K562 (cell line): ENCODE data around the gene PHEX. TPM values are rescaled to one million over a fixed set of nuclear protein-coding genes. Genes with fewer than 3 reads are reported as not detected.

ENCODE experiments used
- ATAC-seq: fragments of 200-7000 bp; cut with Tn5 transposase; 3 replicates; pipeline ENCODE4 v1.9.1; 2020; ENCODE audit warnings: moderate library complexity
- BruUV-seq: library from RNA; stranded (reverse); fragments of 400-500 nt; replicated peaks from 2 replicates; lab custom pipeline; 2021; lab: Mats Ljungman, UMichigan
- CTCF ChIA-PET: fragments of 300-600 bp; formaldehyde crosslinking; extraction: SDS; loops from one replicate; lab custom pipeline; 2021; ENCODE audit warnings: low intra/inter-chr PET ratio; lab: Yijun Ruan, JAX
- POLR2A ChIA-PET: fragments of 300-600, 350-650 bp; sonication (Branson Sonifier 250); formaldehyde crosslinking; extraction: SDS; loops from one replicate; lab custom pipeline; 2021; ENCODE audit warnings: antibody characterized with exemption, inconsistent platforms; lab: Yijun Ruan, JAX
- DNase-seq, 4 experiments: peaks; one replicate each; pipeline versions ENCODE4 v3.0.0 to v3.0.0-alpha.2; 2011 to 2018; ENCODE audit warnings: low spot score in 3 of 4, mixed read lengths in 3 of 4; ENCODE audit errors: extremely low read depth in 1 of 4
- FAIRE-seq: peaks from 2 replicates; lab custom pipeline; 2011; peaks lifted over from hg19 to GRCh38; lab: Jason Lieb, UNC
- H2AFZ ChIP-seq: 2 replicates; pipeline ENCODE4 v1.6.0; 2011; ENCODE audit warnings: low read depth, low read length, control low read depth, inconsistent platforms
- H3K27ac ChIP-seq: fragments of 200-600 bp; 3 replicates; pipeline ENCODE4 v1.8.0; 2011; ENCODE audit warnings: low read depth, mild to moderate bottlenecking, control low read depth, inconsistent platforms, low read length, moderate library complexity, mixed read lengths; ENCODE audit errors: extremely low read depth
- H3K27me3 ChIP-seq, 2 experiments: fragments of 300-600 bp in 1 of 2; 2 replicates in 1 of 2; 3 replicates in 1 of 2; pipeline versions ENCODE4 v1.6.0 to v1.8.0; 2011; ENCODE audit warnings: inconsistent platforms in 2 of 2, low read length in 2 of 2, mild to moderate bottlenecking in 1 of 2, mixed read lengths in 1 of 2, moderate library complexity in 1 of 2; ENCODE audit not compliant: control insufficient read depth in 2 of 2, insufficient read depth in 2 of 2
- H3K36me3 ChIP-seq: fragments of 300-600 bp; 3 replicates; pipeline ENCODE4 v1.8.0; 2011; ENCODE audit warnings: mild to moderate bottlenecking, low read length, inconsistent platforms; ENCODE audit not compliant: control insufficient read depth, insufficient read depth
- H3K4me1 ChIP-seq, 2 experiments: fragments of 200-600 bp in 1 of 2; replicated peaks in 1 of 2; 2 replicates in 1 of 2; 3 replicates in 1 of 2; pipeline versions ENCODE4 v1.5.1 to v1.8.0; 2011; ENCODE audit warnings: inconsistent platforms in 2 of 2, low read length in 2 of 2, mild to moderate bottlenecking in 1 of 2, mixed read lengths in 1 of 2, moderate library complexity in 1 of 2; ENCODE audit not compliant: control insufficient read depth in 2 of 2, insufficient read depth in 2 of 2
- H3K4me2 ChIP-seq: 2 replicates; pipeline ENCODE4 v1.6.1; 2011; ENCODE audit warnings: low read length, control low read depth, inconsistent platforms, mixed read lengths; ENCODE audit not compliant: insufficient read depth
- H3K4me3 ChIP-seq: fragments of 200-600 bp; sonication (generic), shearing (Covaris generic); 2 replicates; pipeline ENCODE4 v1.5.1; 2016; ENCODE audit warnings: control low read depth, inconsistent platforms
- H3K79me2 ChIP-seq: fragments of 200-600 bp; 3 replicates; pipeline ENCODE4 v1.8.0; 2011; ENCODE audit warnings: low read length, inconsistent platforms; ENCODE audit not compliant: control insufficient read depth, insufficient read depth
- H3K9ac ChIP-seq, 2 experiments: 2 replicates each; pipeline versions ENCODE4 v1.6.0 to v1.6.1; 2011; ENCODE audit warnings: low read depth in 2 of 2, low read length in 2 of 2, control low read depth in 1 of 2, inconsistent platforms in 1 of 2, mild to moderate bottlenecking in 1 of 2, mixed read lengths in 1 of 2; ENCODE audit not compliant: insufficient read depth in 1 of 2
- H3K9me1 ChIP-seq: one replicate; pipeline ENCODE4 v1.6.0; 2011; ENCODE audit warnings: inconsistent platforms, mild to moderate bottlenecking, low read length, moderate library complexity; ENCODE audit not compliant: control insufficient read depth, insufficient read depth
- H3K9me3 ChIP-seq: replicated peaks from 2 replicates; pipeline ENCODE4 v1.5.1; 2011; ENCODE audit warnings: low read depth, low read length, inconsistent platforms; ENCODE audit not compliant: control insufficient read depth, insufficient read depth
- H4K20me1 ChIP-seq: replicated peaks from 2 replicates; pipeline ENCODE4 v1.6.1; 2011; ENCODE audit warnings: low read length, inconsistent platforms, mixed read lengths; ENCODE audit not compliant: control insufficient read depth, insufficient read depth
- BMI1 ChIP-seq: fragments of 150-350 bp; IDR thresholded peaks from 2 replicates; pipeline ENCODE4 v1.6.1; 2014; ENCODE audit warnings: low read length
- CREB3 ChIP-seq: fragments of 450-650 bp; conservative IDR thresholded peaks from 2 replicates; pipeline ENCODE4 v1.6.1; 2016; ENCODE audit warnings: missing genetic modification characterization, low read depth, mild to moderate bottlenecking, missing compliant biosample characterization, moderate library complexity
- DEAF1 ChIP-seq: fragments of 450-650 bp; formaldehyde crosslinking; IDR thresholded peaks from 2 replicates; pipeline ENCODE4 v1.4.0; 2020; ENCODE audit warnings: mild to moderate bottlenecking, moderate library complexity
- DIDO1 ChIP-seq: fragments of 450-650 bp; IDR thresholded peaks from 2 replicates; pipeline ENCODE4 v1.6.1; 2016; ENCODE audit warnings: low read depth, missing biosample characterization, missing genetic modification characterization
- EHMT2 ChIP-seq: fragments of 450-650 bp; IDR thresholded peaks from 2 replicates; pipeline ENCODE4 v1.6.1; 2018; ENCODE audit warnings: antibody characterized with exemption
- EP300 ChIP-seq: IDR thresholded peaks from 2 replicates; pipeline ENCODE4 v1.6.1; 2012; ENCODE audit warnings: low read length, improper control_type of control experiment
- HEY1 ChIP-seq: fragments of 250-450 bp; sonication (Bioruptor Pico); IDR thresholded peaks from 2 replicates; pipeline ENCODE4 v1.5.0; 2020; ENCODE audit warnings: mild to moderate bottlenecking, moderate library complexity, borderline replicate concordance
- JUNB ChIP-seq: fragments of 450-650 bp; formaldehyde crosslinking; conservative IDR thresholded peaks from 2 replicates; pipeline ENCODE4 v1.4.0; 2020; ENCODE audit warnings: mild to moderate bottlenecking
- JUND ChIP-seq, 2 experiments: IDR thresholded peaks; 2 replicates in 1 of 2; 3 replicates in 1 of 2; pipeline ENCODE4 v1.6.1; 2011; ENCODE audit warnings: borderline replicate concordance in 2 of 2, low read depth in 2 of 2, low read length in 2 of 2, improper control_type of control experiment in 1 of 2, missing biosample characterization in 1 of 2, missing genetic modification characterization in 1 of 2, missing genetic modification reagents in 1 of 2
- MLX ChIP-seq, 2 experiments: fragments of 450-650 bp in 1 of 2; sonication (generic) in 1 of 2; formaldehyde crosslinking; conservative IDR thresholded peaks; 2 replicates each; pipeline versions ENCODE4 v1.4.0 to v1.8.1; 2020 to 2022; ENCODE audit warnings: mild to moderate bottlenecking in 1 of 2, missing genetic modification reagents in 1 of 2
- NR2C2 ChIP-seq, 2 experiments: fragments of 200-800 bp in 1 of 2; sonication (Bioruptor generic) in 1 of 2; sonication (generic) in 1 of 2; formaldehyde crosslinking in 1 of 2; IDR thresholded peaks; 2 replicates each; pipeline versions ENCODE4 v1.6.1 to v1.8.0; 2016 to 2022; ENCODE audit warnings: mild to moderate bottlenecking in 1 of 2, missing compliant biosample characterization in 1 of 2, missing genetic modification characterization in 1 of 2, missing genetic modification reagents in 1 of 2
- PHF8 ChIP-seq: fragments of 200-600 bp; sonication (generic); IDR thresholded peaks from 2 replicates; pipeline ENCODE4 v1.6.1; 2012; ENCODE audit warnings: mixed run types, mild to moderate bottlenecking, inconsistent platforms, low read length, moderate library complexity, borderline replicate concordance
- RBM22 ChIP-seq: fragments of 200-400 bp; formaldehyde crosslinking; IDR thresholded peaks from 2 replicates; pipeline ENCODE4 v1.6.1; 2018; ENCODE audit warnings: low read length, low read depth; ENCODE audit not compliant: poor library complexity, severe bottlenecking
- RFX1 ChIP-seq: fragments of 450-650 bp; IDR thresholded peaks from 2 replicates; pipeline ENCODE4 v1.6.1; 2016; ENCODE audit warnings: mild to moderate bottlenecking, moderate library complexity
- THRA ChIP-seq: fragments of 450-650 bp; IDR thresholded peaks from 2 replicates; pipeline ENCODE4 v1.6.1; 2017; ENCODE audit warnings: mild to moderate bottlenecking, moderate library complexity
- ZFP1 ChIP-seq: fragments of 450-650 bp; formaldehyde crosslinking; IDR thresholded peaks from 2 replicates; pipeline ENCODE4 v1.4.0; 2020; ENCODE audit warnings: mild to moderate bottlenecking, mixed read lengths
- ZNF23 ChIP-seq: fragments of 250-450 bp; sonication (Bioruptor Pico); IDR thresholded peaks from 2 replicates; pipeline ENCODE4 v1.4.0; 2020; ENCODE audit warnings: mild to moderate bottlenecking
- ZNF76 ChIP-seq: fragments of 250-450 bp; sonication (Bioruptor Pico); IDR thresholded peaks from 2 replicates; pipeline ENCODE4 v1.4.0; 2020; ENCODE audit warnings: mild to moderate bottlenecking, moderate library complexity, borderline replicate concordance
- WGBS: fragments of 100-300 bp; shearing (Covaris generic); methylation state at CpG from one replicate; pipeline ENCODE4 v1.1.6; 2016; ENCODE audit warnings: low coverage, mixed read lengths; ENCODE audit not compliant: insufficient coverage; ENCODE audit errors: missing lambda C conversion rate; 5-methylcytosine and 5-hydroxymethylcytosine counted together
- in situ Hi-C: fragments of 300-500 bp; cut with MboI; formaldehyde crosslinking; loops from 4 replicates; pipeline ENCODE4 v1.15.0; 2018; ENCODE audit warnings: inconsistent platforms, mixed read lengths
- intact Hi-C: fragments of 100-400 bp; cut with micrococcal nuclease; formaldehyde crosslinking; loops from 2 replicates; pipeline ENCODE4 v1.14.2; 2022
- polyA plus RNA-seq, 8 experiments: library from polyadenylated mRNA; depleted of rRNA in 4 of 8; stranded (reverse) in 5 of 8; unstranded in 3 of 8; fragments of >200 nt; fragmentation: Nextera tagmentation in 2 of 8; fragmentation: Illumina TruSeq in 1 of 8; extraction: Ambion mirVana in 2 of 8; extraction: Trizol in 1 of 8; gene quantifications; 2 replicates each; pipeline versions ENCODE4 v1.2.1 to v1.2.3, GENCODE V29; 2011 to 2014; ENCODE audit warnings: inconsistent platforms in 1 of 8, missing spikeins in 1 of 8
- total RNA-seq, 7 experiments: library from RNA; depleted of rRNA in 6 of 7; stranded (reverse); fragments of >200 nt in 6 of 7; fragmentation: Illumina TruSeq in 2 of 7; extraction: Trizol in 2 of 7; gene quantifications; 2 replicates each; pipeline versions ENCODE4 v1.2.1 to v1.2.3, GENCODE V29; 2011 to 2021; ENCODE audit warnings: low replicate concordance in 1 of 7

PHEX gene
- total and polyA plus RNA-seq, 9 of the 15 experiments (the other 6 are each of a cell fraction or from before 2014, with no cell fraction given): 0.01 to 0.11 (median 0.04) TPM; not detected in 6

- POLR2A ChIA-PET: no interaction called here
- intact Hi-C loops: no loop called here
- H3K9ac ChIP-seq: no peak overlapping the region
- ATAC-seq (no peak), FAIRE-seq (no peak), DNase-seq (no peak)
- no peaks in the 10 kb centered on the region for H3K79me2 ChIP-seq
- no peak overlapping the region for H2AFZ ChIP-seq
- BruUV-seq: no TSS peak
- no peaks in the 10 kb centered on the region for H4K20me1 ChIP-seq
- no peaks in the 10 kb centered on the region for H3K9me3 ChIP-seq
- H3K27ac ChIP-seq: no peak overlapping the region
- H3K4me3 ChIP-seq: no peak overlapping the region
- CTCF ChIA-PET: no interaction called here
- no peaks in the 10 kb centered on the region for H3K9me1 ChIP-seq
- in situ Hi-C loops: no loop called here
- H3K27me3 ChIP-seq: no peaks in the 10 kb centered on the region; a peak in 1 of 5 replicates
- H3K36me3 ChIP-seq: no peaks in the 10 kb centered on the region
- H3K4me1 ChIP-seq: no peaks in the 10 kb centered on the region
- WGBS: 0% methylated on average over 6 of the region's 6 CpGs
- H3K4me2 ChIP-seq: no peak overlapping the region
- TF ChIP-seq BMI1 (no peak), NR2C2 (CRISPR knock-in tag; IDR thresholded peaks at IDR 0.05) (no peak), NR2C2 (tag; IDR thresholded peaks at IDR 0.05) (no peak), ZNF23 (CRISPR knock-in tag) (no peak), DIDO1 (tag) (no peak), CREB3 (tag) (no peak), EHMT2 (no peak), PHF8 (no peak), THRA (no peak), JUNB (CRISPR knock-in tag) (no peak), RFX1 (no peak), HEY1 (CRISPR knock-in tag) (no peak), ZNF76 (no peak), ZFP1 (CRISPR knock-in tag) (no peak), RBM22 (no peak), JUND (IDR thresholded peaks at IDR 0.05; ENCODE audit: borderline replicate concordance, low read depth, low read length) (no peak), JUND (tag; IDR thresholded peaks at IDR 0.05; ENCODE audit: borderline replicate concordance, low read depth, low read length) (no peak), MLX (CRISPR knock-in tag; conservative IDR thresholded peaks at IDR 0.05) (no peak), DEAF1 (CRISPR knock-in tag) (no peak), EP300 (no peak)
Observed at GRCh38 chrX:22155126-22155525, 123.0 kb downstream of the PHEX start.
